Gastroesophageal sphincter (tissue), 4 donors: Measurements from ENCODE around the gene UBXN2A. TPM values are rescaled to one million over a fixed set of nuclear protein-coding genes. Genes with fewer than 3 reads are reported as not detected.

Experiments
- ATAC-seq: fragments of 150-250 bp; one replicate; pipeline ENCODE4 v1.9.1; 2016; ENCODE audit warnings: mild to moderate bottlenecking, moderate library complexity
- H3K27ac ChIP-seq, 4 donors: fragments of 200-600 bp; sonication (generic) in 3 of 4; 1 replicate in 3 of 4; 2 replicates in 1 of 4; pipeline ENCODE4 v1.5.1; 2016 to 2019
- H3K27me3 ChIP-seq: fragments of 200-600 bp; sonication (generic); one replicate; pipeline ENCODE4 v1.5.1; 2019
- H3K36me3 ChIP-seq, 2 donors: fragments of 200-600 bp; sonication (generic); one replicate each; pipeline ENCODE4 v1.5.1; 2019; ENCODE audit warnings: control low read depth in 1 of 2
- H3K4me1 ChIP-seq, 3 donors: fragments of 200-600 bp; sonication (generic); 1 replicate in 2 of 3; 2 replicates in 1 of 3; pipeline ENCODE4 v1.5.1; 2016 to 2019; ENCODE audit warnings: control low read depth in 2 of 3
- H3K4me3 ChIP-seq, 2 donors: fragments of 200-600 bp; sonication (generic); one replicate each; pipeline ENCODE4 v1.5.1; 2019; ENCODE audit warnings: mild to moderate bottlenecking in 1 of 2, moderate library complexity in 1 of 2
- H3K9me3 ChIP-seq, 3 donors: fragments of 200-600 bp; sonication (generic); one replicate each; pipeline ENCODE4 v1.5.1; 2017 to 2019; ENCODE audit warnings: control low read depth in 2 of 3
- CTCF ChIP-seq, 4 experiments: fragments of 200-600 bp in 2 of 4; fragments of 450-650 bp in 2 of 4; sonication (generic) in 1 of 4; IDR thresholded peaks; one replicate each; pipeline ENCODE4 v1.5.1; 2017 to 2019; ENCODE audit warnings: antibody characterized with exemption in 4 of 4, mild to moderate bottlenecking in 2 of 4, moderate library complexity in 2 of 4
- EP300 ChIP-seq: sonication (generic); formaldehyde crosslinking; IDR thresholded peaks from one replicate; pipeline ENCODE4 v1.6.1; 2017; ENCODE audit warnings: antibody characterized with exemption, mild to moderate bottlenecking
- POLR2A ChIP-seq, 2 donors: fragments of 450-650 bp; IDR thresholded peaks; one replicate each; pipeline ENCODE4 v1.6.1; 2017; ENCODE audit warnings: antibody characterized with exemption in 2 of 2, mild to moderate bottlenecking in 2 of 2, moderate library complexity in 1 of 2
- POLR2AphosphoS5 ChIP-seq: sonication (generic); formaldehyde crosslinking; IDR thresholded peaks from one replicate; pipeline ENCODE4 v1.6.1; 2017; ENCODE audit warnings: antibody characterized with exemption
- WGBS, 2 donors: methylation state at CpG; one replicate each; pipeline ENCODE4 v1.1.5; 2018; ENCODE audit warnings: low coverage in 1 of 2; 5-methylcytosine and 5-hydroxymethylcytosine counted together
- total RNA-seq, 4 donors: library from RNA; depleted of rRNA; stranded (reverse); fragments of >200 nt; gene quantifications; one replicate each; pipeline ENCODE4 v1.1.0, GENCODE V29; 2016

The UBXN2A gene
- total RNA-seq, 4 donors from 2014 or later, result 19.1 to 29.3 (median 22.2) TPM

- WGBS, 2 donors, result 94 to 95% methylated on average over 3 to 11 of the region's 14 CpGs
Measured at GRCh38 chr2:24022324-24022974, 82.2 kb downstream of the UBXN2A start.

GRCh38 chr2:24022975-24023575 lies 82.8 kb downstream of the UBXN2A start:
- WGBS, 2 donors, result 69 to 70% methylated on average over 4 to 5 of the region's 16 CpGs
- H3K27me3 ChIP-seq, result no peaks in the 10 kb centered on the region
- no peaks in the 10 kb centered on the region for H3K9me3 ChIP-seq
- no peak for ATAC-seq
- H3K4me1 ChIP-seq, result no peaks in the 10 kb centered on the region
- no peak overlapping the region for H3K4me3 ChIP-seq
- TF ChIP-seq EP300 (no peak), POLR2A (IDR thresholded peaks at IDR 0.05) (no peak), CTCF (IDR thresholded peaks at IDR 0.05) (no peak), POLR2AphosphoS5 (no peak)
- H3K27ac ChIP-seq, result no peak overlapping the region
- peaks cover 0 to 66% of the 10 kb centered on the region in 2 donors for H3K36me3 ChIP-seq

More at GRCh38 chr2:24022324-24022974, 82.2 kb downstream of the UBXN2A start:
- Histone ChIP-seq H3K4me3 (no peak overlapping the region), H3K27me3 (no peaks in the 10 kb centered on the region), H3K4me1 (no peaks in the 10 kb centered on the region), H3K9me3 (no peaks in the 10 kb centered on the region), H3K27ac (no peak overlapping the region), H3K36me3 (peaks cover 0 to 60% of the 10 kb centered on the region in 2 donors)
- no peak for ATAC-seq
- TF ChIP-seq POLR2A (IDR thresholded peaks at IDR 0.05) (no peak), CTCF (IDR thresholded peaks at IDR 0.05) (no peak), POLR2AphosphoS5 (no peak), EP300 (no peak)

GRCh38 chr2:24024018-24024417 lies 83.8 kb downstream of the UBXN2A start:
- Histone ChIP-seq H3K4me1 (no peaks in the 10 kb centered on the region), H3K27ac (no peak overlapping the region), H3K27me3 (no peaks in the 10 kb centered on the region), H3K4me3 (no peak overlapping the region), H3K36me3 (peaks cover 0 to 75% of the 10 kb centered on the region in 2 donors), H3K9me3 (no peaks in the 10 kb centered on the region)
- TF ChIP-seq POLR2AphosphoS5 (no peak), CTCF (IDR thresholded peaks at IDR 0.05) (peak in 3 of 4 experiments; percentile 24 to 41 (median 28))
- 62% methylated on average over 4 of the region's 12 CpGs; no CpG with 5 or more reads in 1 of the 2 donors for WGBS, 2 donors
- no peak for ATAC-seq

GRCh38 chr2:24024996-24025663 lies 84.9 kb downstream of the UBXN2A start:
- H3K4me3 ChIP-seq, result no peak overlapping the region
- H3K27me3 ChIP-seq, result no peaks in the 10 kb centered on the region
- no peak for TF ChIP-seq POLR2A (IDR thresholded peaks at IDR 0.05)
- no peak for TF ChIP-seq CTCF (IDR thresholded peaks at IDR 0.05)
- no peak for TF ChIP-seq EP300
- no peak for TF ChIP-seq POLR2AphosphoS5
- no peaks in the 10 kb centered on the region for H3K9me3 ChIP-seq
- 80 to 91% methylated on average over 2 to 10 of the region's 17 CpGs for WGBS, 2 donors
- no peak overlapping the region for H3K27ac ChIP-seq
- H3K4me1 ChIP-seq, result no peaks in the 10 kb centered on the region
- peaks cover 0 to 86% of the 10 kb centered on the region in 2 donors for H3K36me3 ChIP-seq
- ATAC-seq, result no peak
